OCI-LY7 (cell line): ENCODE results near the gene ZBTB20.

Source experiments
- EZH2phosphoT487 ChIP-seq: fragments of 200-600 bp; sonication (generic); IDR thresholded peaks from 2 replicates; pipeline ENCODE4 v1.6.1; 2018; ENCODE audit warnings: low read depth, borderline replicate concordance, mild to moderate bottlenecking, mixed run types, antibody characterized with exemption, low read length, moderate library complexity, mixed read lengths
- TF ChIP-seq, protein P1 (sequence below): fragments of 200-600 bp; sonication (generic); conservative IDR thresholded peaks from 2 replicates; pipeline ENCODE4 v1.5.1; 2014; ENCODE audit warnings: mild to moderate bottlenecking, antibody characterized with exemption, low read length, moderate library complexity, mixed read lengths

- TF ChIP-seq, protein P1, sequence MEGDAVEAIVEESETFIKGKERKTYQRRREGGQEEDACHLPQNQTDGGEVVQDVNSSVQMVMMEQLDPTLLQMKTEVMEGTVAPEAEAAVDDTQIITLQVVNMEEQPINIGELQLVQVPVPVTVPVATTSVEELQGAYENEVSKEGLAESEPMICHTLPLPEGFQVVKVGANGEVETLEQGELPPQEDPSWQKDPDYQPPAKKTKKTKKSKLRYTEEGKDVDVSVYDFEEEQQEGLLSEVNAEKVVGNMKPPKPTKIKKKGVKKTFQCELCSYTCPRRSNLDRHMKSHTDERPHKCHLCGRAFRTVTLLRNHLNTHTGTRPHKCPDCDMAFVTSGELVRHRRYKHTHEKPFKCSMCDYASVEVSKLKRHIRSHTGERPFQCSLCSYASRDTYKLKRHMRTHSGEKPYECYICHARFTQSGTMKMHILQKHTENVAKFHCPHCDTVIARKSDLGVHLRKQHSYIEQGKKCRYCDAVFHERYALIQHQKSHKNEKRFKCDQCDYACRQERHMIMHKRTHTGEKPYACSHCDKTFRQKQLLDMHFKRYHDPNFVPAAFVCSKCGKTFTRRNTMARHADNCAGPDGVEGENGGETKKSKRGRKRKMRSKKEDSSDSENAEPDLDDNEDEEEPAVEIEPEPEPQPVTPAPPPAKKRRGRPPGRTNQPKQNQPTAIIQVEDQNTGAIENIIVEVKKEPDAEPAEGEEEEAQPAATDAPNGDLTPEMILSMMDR: no peak
- TF ChIP-seq EZH2phosphoT487: no peak
Observed at GRCh38 chr3:114440700-114441099, 706.4 kb downstream of the ZBTB20 start.
